HEK293 (cell line): ENCODE results near the gene MAN2A2.
"Not testable (repeated sequence)": the region's sequence is repeated elsewhere in the genome, so short reads cannot be mapped to it uniquely, and the experiment has no call there.

Source experiments
- CTCF ChIP-seq: fragments of 450-650 bp; formaldehyde crosslinking; IDR thresholded peaks from 2 replicates; pipeline ENCODE4 v1.5.1; 2016; ENCODE audit warnings: missing biosample characterization, missing genetic modification characterization
- PRDM6 ChIP-seq: fragments of 450-650 bp; formaldehyde crosslinking; IDR thresholded peaks from 2 replicates; pipeline ENCODE4 v1.5.1; 2017; ENCODE audit warnings: missing biosample characterization, missing genetic modification characterization
- TCF7L2 ChIP-seq: IDR thresholded peaks from 2 replicates; pipeline ENCODE4 v1.6.1; 2011; ENCODE audit warnings: low read depth, mild to moderate bottlenecking, inconsistent platforms, low read length, moderate library complexity, borderline replicate concordance
- TSHZ1 ChIP-seq: fragments of 450-650 bp; formaldehyde crosslinking; IDR thresholded peaks from 2 replicates; pipeline ENCODE4 v1.5.1; 2016; ENCODE audit warnings: missing biosample characterization, missing genetic modification characterization, borderline replicate concordance
- YY1 ChIP-seq: fragments of 450-650 bp; formaldehyde crosslinking; IDR thresholded peaks from 2 replicates; pipeline ENCODE4 v1.5.1; 2018; ENCODE audit warnings: missing biosample characterization, missing genetic modification characterization
- ZBTB7A ChIP-seq: fragments of 450-650 bp; formaldehyde crosslinking; IDR thresholded peaks from 2 replicates; pipeline ENCODE4 v1.5.1; 2016; ENCODE audit warnings: low read depth, missing biosample characterization, missing genetic modification characterization
- ZFP41 ChIP-seq: fragments of 450-650 bp; formaldehyde crosslinking; IDR thresholded peaks from 2 replicates; pipeline ENCODE4 v1.5.1; 2016; ENCODE audit warnings: missing biosample characterization, missing genetic modification characterization, borderline replicate concordance
- ZNF214 ChIP-seq: fragments of 450-650 bp; formaldehyde crosslinking; IDR thresholded peaks from 2 replicates; pipeline ENCODE4 v1.5.1; 2017; ENCODE audit warnings: missing biosample characterization, mild to moderate bottlenecking, missing genetic modification characterization, borderline replicate concordance
- ZNF266 ChIP-seq: fragments of 450-650 bp; formaldehyde crosslinking; IDR thresholded peaks from 2 replicates; pipeline ENCODE4 v1.5.1; 2016; ENCODE audit warnings: missing biosample characterization, missing genetic modification characterization, low read depth
- ZNF548 ChIP-seq: fragments of 450-650 bp; formaldehyde crosslinking; IDR thresholded peaks from 2 replicates; pipeline ENCODE4 v1.5.1; 2016; ENCODE audit warnings: missing biosample characterization, missing genetic modification characterization
- ZNF549 ChIP-seq: fragments of 450-650 bp; IDR thresholded peaks from 2 replicates; pipeline ENCODE4 v1.5.1; 2018; ENCODE audit warnings: missing biosample characterization, missing genetic modification characterization, mild to moderate bottlenecking, inconsistent platforms, moderate library complexity
- ZNF707 ChIP-seq: fragments of 450-650 bp; formaldehyde crosslinking; IDR thresholded peaks from 2 replicates; pipeline ENCODE4 v1.5.1; 2016; ENCODE audit warnings: missing biosample characterization, missing genetic modification characterization
- ZNF768 ChIP-seq: fragments of 450-650 bp; formaldehyde crosslinking; IDR thresholded peaks from 2 replicates; pipeline ENCODE4 v1.5.1; 2018; ENCODE audit warnings: missing biosample characterization, mild to moderate bottlenecking, missing genetic modification characterization

- not testable (repeated sequence) for TF ChIP-seq CTCF (tag by site-specific recombination); TSHZ1 (tag by site-specific recombination); TCF7L2; ZBTB7A (tag by site-specific recombination); ZNF549 (tag by site-specific recombination); PRDM6; YY1 (tag by site-specific recombination); ZNF266 (tag by site-specific recombination); ZFP41; ZNF548 (tag by site-specific recombination); ZNF768 (tag by site-specific recombination); ZNF707 (tag by site-specific recombination); ZNF214
These were observed 19.7 kb downstream of the MAN2A2 start for GRCh38 chr15:90922712-90923322.
